ENCODE measurements around the gene CES4A. TPM values are rescaled to one million over a fixed set of nuclear protein-coding genes. Genes with fewer than 3 reads are reported as not detected.

The CES4A gene
- total and polyA plus RNA-seq, 9 of the 15 experiments (the other 6 are each of a cell fraction or from before 2014, with no cell fraction given): 0.09 to 0.13 (median 0.11) TPM; not detected in 6

DNA sequence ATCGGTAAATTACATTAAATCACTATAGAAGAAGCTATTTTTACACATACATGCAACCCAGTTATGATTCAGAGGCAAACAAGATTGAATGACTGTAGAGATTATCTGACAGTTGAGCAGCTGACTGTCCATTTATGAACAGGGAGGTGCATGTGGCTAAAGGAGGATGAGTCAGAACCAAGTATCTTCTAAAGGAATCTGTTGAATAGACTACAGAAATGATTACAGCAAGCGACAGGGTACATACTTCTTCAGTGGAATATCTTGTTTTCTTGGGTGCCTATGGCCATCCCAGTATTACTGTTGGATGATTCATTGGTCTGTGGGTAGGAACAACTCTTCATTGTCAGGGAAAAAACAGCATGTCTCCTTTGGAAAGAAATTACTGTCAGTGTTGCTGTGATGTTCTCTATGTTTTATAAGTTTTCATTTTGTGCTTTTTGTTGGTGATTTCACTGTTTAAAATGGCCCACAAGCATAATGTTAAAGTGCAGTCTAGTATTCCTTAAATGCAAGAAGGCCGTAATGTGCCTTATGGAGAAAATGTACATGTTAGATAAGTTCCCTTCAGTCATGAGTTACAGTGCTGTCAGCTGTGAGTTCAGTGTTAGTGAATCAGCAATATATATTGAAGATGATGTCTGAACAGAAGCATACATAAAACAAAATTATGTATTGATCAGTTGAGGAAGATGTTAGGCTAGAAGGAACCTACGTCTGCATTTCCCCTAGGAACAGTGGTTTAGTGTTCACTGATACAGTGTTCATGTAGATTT is 67.5 kb downstream of the CES4A start (continued):
- no peak for TF ChIP-seq ZNF324 (CRISPR knock-in tag; IDR thresholded peaks at IDR 0.05)
- TF ChIP-seq, protein P1, sequence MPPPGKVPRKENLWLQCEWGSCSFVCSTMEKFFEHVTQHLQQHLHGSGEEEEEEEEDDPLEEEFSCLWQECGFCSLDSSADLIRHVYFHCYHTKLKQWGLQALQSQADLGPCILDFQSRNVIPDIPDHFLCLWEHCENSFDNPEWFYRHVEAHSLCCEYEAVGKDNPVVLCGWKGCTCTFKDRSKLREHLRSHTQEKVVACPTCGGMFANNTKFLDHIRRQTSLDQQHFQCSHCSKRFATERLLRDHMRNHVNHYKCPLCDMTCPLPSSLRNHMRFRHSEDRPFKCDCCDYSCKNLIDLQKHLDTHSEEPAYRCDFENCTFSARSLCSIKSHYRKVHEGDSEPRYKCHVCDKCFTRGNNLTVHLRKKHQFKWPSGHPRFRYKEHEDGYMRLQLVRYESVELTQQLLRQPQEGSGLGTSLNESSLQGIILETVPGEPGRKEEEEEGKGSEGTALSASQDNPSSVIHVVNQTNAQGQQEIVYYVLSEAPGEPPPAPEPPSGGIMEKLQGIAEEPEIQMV (tag; conservative IDR thresholded peaks at IDR 0.05; ENCODE audit: low read depth): no peak
- TF ChIP-seq, protein P2, sequence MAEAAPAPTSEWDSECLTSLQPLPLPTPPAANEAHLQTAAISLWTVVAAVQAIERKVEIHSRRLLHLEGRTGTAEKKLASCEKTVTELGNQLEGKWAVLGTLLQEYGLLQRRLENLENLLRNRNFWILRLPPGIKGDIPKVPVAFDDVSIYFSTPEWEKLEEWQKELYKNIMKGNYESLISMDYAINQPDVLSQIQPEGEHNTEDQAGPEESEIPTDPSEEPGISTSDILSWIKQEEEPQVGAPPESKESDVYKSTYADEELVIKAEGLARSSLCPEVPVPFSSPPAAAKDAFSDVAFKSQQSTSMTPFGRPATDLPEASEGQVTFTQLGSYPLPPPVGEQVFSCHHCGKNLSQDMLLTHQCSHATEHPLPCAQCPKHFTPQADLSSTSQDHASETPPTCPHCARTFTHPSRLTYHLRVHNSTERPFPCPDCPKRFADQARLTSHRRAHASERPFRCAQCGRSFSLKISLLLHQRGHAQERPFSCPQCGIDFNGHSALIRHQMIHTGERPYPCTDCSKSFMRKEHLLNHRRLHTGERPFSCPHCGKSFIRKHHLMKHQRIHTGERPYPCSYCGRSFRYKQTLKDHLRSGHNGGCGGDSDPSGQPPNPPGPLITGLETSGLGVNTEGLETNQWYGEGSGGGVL (CRISPR knock-in tag; IDR thresholded peaks at IDR 0.05): no peak
- TF ChIP-seq STAG1 (CRISPR knock-in tag; IDR thresholded peaks at IDR 0.05; ENCODE audit: borderline replicate concordance): no peak
- TF ChIP-seq BCOR (IDR thresholded peaks at IDR 0.05): no peak
- TF ChIP-seq NFXL1 (CRISPR knock-in tag; IDR thresholded peaks at IDR 0.05): no peak
- TF ChIP-seq, protein P3, sequence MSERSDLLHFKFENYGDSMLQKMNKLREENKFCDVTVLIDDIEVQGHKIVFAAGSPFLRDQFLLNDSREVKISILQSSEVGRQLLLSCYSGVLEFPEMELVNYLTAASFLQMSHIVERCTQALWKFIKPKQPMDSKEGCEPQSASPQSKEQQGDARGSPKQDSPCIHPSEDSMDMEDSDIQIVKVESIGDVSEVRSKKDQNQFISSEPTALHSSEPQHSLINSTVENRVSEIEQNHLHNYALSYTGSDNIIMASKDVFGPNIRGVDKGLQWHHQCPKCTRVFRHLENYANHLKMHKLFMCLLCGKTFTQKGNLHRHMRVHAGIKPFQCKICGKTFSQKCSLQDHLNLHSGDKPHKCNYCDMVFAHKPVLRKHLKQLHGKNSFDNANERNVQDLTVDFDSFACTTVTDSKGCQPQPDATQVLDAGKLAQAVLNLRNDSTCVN (CRISPR knock-in tag; IDR thresholded peaks at IDR 0.05): no peak
- TF ChIP-seq HDAC8 (tag; IDR thresholded peaks at IDR 0.05): no peak
- TF ChIP-seq ZNF197 (CRISPR knock-in tag; IDR thresholded peaks at IDR 0.05; ENCODE audit: low read depth): no peak
- no peak for TF ChIP-seq ZNF507 (tag; conservative IDR thresholded peaks at IDR 0.05)
- no peak for TF ChIP-seq ZNF75A (CRISPR knock-in tag; IDR thresholded peaks at IDR 0.05)
- TF ChIP-seq, protein P4, sequence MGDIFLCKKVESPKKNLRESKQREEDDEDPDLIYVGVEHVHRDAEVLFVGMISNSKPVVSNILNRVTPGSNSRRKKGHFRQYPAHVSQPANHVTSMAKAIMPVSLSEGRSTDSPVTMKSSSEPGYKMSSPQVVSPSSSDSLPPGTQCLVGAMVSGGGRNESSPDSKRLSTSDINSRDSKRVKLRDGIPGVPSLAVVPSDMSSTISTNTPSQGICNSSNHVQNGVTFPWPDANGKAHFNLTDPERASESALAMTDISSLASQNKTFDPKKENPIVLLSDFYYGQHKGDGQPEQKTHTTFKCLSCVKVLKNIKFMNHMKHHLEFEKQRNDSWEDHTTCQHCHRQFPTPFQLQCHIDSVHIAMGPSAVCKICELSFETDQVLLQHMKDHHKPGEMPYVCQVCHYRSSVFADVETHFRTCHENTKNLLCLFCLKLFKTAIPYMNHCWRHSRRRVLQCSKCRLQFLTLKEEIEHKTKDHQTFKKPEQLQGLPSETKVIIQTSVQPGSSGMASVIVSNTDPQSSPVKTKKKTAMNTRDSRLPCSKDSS (IDR thresholded peaks at IDR 0.05; ENCODE audit: low read depth, partially characterized antibody): no peak
- no peak for TF ChIP-seq SRSF1 (IDR thresholded peaks at IDR 0.05; ENCODE audit: low read depth, low read length)
- TF ChIP-seq, protein P5, sequence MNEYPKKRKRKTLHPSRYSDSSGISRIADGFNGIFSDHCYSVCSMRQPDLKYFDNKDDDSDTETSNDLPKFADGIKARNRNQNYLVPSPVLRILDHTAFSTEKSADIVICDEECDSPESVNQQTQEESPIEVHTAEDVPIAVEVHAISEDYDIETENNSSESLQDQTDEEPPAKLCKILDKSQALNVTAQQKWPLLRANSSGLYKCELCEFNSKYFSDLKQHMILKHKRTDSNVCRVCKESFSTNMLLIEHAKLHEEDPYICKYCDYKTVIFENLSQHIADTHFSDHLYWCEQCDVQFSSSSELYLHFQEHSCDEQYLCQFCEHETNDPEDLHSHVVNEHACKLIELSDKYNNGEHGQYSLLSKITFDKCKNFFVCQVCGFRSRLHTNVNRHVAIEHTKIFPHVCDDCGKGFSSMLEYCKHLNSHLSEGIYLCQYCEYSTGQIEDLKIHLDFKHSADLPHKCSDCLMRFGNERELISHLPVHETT (CRISPR knock-in tag; conservative IDR thresholded peaks at IDR 0.05 in 1 of 2, IDR thresholded peaks at IDR 0.05 in 1 of 2): no peak
- TF ChIP-seq, protein P6, sequence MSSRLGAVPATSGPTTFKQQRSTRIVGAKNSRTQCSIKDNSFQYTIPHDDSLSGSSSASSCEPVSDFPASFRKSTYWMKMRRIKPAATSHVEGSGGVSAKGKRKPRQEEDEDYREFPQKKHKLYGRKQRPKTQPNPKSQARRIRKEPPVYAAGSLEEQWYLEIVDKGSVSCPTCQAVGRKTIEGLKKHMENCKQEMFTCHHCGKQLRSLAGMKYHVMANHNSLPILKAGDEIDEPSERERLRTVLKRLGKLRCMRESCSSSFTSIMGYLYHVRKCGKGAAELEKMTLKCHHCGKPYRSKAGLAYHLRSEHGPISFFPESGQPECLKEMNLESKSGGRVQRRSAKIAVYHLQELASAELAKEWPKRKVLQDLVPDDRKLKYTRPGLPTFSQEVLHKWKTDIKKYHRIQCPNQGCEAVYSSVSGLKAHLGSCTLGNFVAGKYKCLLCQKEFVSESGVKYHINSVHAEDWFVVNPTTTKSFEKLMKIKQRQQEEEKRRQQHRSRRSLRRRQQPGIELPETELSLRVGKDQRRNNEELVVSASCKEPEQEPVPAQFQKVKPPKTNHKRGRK (tag; IDR thresholded peaks at IDR 0.05): no peak

Measured in K562 (cell line).